ENCODE results near the gene SIM1.

- TF ChIP-seq CTCF (IDR thresholded peaks at IDR 0.05; ENCODE audit: low read depth, low read length) (no peak), POLR2A (IDR thresholded peaks at IDR 0.05; ENCODE audit: extremely low read depth, insufficient read length) (no peak)
Observed at GRCh38 chr6:100461278-100461916, 3.3 kb downstream of the SIM1 start.
